HFFc6 (cell line): ENCODE measurements around the gene MARCOL. TPM values are rescaled to one million over a fixed set of nuclear protein-coding genes. Genes with fewer than 3 reads are reported as not detected.

Experiments used
- DNase-seq: peaks from one replicate; pipeline ENCODE4 v3.0.0-alpha.2; 2018
- H3K27ac Mint-ChIP-seq: 2 replicates; pipeline ENCODE4 v1.8.0; 2020; ENCODE audit warnings: mild to moderate bottlenecking, mixed read lengths
- H3K27me3 Mint-ChIP-seq: 2 replicates; pipeline ENCODE4 v1.8.0; 2021; ENCODE audit warnings: mild to moderate bottlenecking, moderate library complexity, mixed read lengths; ENCODE audit not compliant: insufficient read depth
- H3K36me3 Mint-ChIP-seq: 2 replicates; pipeline ENCODE4 v1.8.0; 2021; ENCODE audit warnings: low read depth, mixed read lengths
- H3K4me1 Mint-ChIP-seq: 2 replicates; pipeline ENCODE4 v1.8.0; 2020; ENCODE audit warnings: low read depth, mixed read lengths
- H3K4me3 Mint-ChIP-seq: 2 replicates; pipeline ENCODE4 v1.8.0; 2020; ENCODE audit warnings: mild to moderate bottlenecking, moderate library complexity, mixed read lengths
- H3K9me3 Mint-ChIP-seq: 2 replicates; pipeline ENCODE4 v1.8.0; 2020; ENCODE audit warnings: mild to moderate bottlenecking, mixed read lengths
- total RNA-seq, 6 experiments: library from RNA; stranded (reverse); fragmentation: NEBNext Ultra II Directional; extraction: Animal tissue kit (Norgen Biotek cat#: 25700); gene quantifications; 2 replicates in 1 of 6; 3 replicates in 5 of 6; pipeline ENCODE4 v1.2.3, GENCODE V29; 2021
- TF ChIP-seq, protein P1 (sequence below): fragments of 200-600 bp; sonication (generic); IDR thresholded peaks from 2 replicates; pipeline ENCODE4 v1.5.0; 2021; ENCODE audit warnings: antibody characterized with exemption, mild to moderate bottlenecking

Gene MARCOL
- total RNA-seq, 6 experiments from 2014 or later, result not detected

DNA sequence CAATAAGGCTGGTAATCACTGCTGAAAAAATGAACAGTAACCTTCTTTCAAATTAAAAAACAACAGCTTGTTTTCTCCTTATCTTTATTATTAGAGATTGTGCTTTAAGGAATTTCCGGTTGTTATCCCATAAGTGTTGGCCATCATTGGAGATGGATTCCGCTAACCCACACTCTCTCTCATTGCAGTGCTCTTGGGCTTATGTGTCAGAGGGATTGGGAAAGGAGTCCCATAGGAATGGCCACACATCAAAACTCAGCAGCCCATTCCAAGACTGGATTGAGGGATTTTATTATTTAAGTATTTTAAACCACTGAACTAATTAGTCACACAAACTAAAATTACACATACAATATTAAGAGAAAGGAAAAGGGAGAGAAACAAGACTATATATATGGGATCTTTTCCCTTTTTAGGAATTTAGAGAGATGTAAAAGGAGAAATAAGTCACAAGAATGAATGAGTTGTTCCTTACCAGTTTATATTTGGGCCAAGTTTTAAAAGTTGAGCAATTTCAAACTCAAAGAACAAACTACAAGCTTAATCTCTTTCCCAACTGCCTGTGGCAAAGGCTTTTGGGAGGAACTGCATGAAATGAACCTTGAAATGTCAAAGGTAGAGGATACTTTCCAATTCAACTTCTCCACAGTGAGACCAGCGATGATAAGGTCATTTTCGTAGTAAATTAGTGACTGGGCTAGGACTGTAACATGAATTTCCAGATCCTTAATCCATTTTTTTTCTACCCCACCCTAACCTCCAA, 33.1 kb upstream of the MARCOL start:
- Mint-ChIP-seq H3K9me3 (peaks cover 13% of the 10 kb centered on the region), H3K27ac (no peak overlapping the region), H3K27me3 (0 out of 2 replicates have a peak, but pooled peaks cover 2% of the 10 kb centered on the region), H3K4me3 (no peak overlapping the region), H3K4me1 (no peaks in the 10 kb centered on the region), H3K36me3 (no peaks in the 10 kb centered on the region)
- TF ChIP-seq, protein P1, sequence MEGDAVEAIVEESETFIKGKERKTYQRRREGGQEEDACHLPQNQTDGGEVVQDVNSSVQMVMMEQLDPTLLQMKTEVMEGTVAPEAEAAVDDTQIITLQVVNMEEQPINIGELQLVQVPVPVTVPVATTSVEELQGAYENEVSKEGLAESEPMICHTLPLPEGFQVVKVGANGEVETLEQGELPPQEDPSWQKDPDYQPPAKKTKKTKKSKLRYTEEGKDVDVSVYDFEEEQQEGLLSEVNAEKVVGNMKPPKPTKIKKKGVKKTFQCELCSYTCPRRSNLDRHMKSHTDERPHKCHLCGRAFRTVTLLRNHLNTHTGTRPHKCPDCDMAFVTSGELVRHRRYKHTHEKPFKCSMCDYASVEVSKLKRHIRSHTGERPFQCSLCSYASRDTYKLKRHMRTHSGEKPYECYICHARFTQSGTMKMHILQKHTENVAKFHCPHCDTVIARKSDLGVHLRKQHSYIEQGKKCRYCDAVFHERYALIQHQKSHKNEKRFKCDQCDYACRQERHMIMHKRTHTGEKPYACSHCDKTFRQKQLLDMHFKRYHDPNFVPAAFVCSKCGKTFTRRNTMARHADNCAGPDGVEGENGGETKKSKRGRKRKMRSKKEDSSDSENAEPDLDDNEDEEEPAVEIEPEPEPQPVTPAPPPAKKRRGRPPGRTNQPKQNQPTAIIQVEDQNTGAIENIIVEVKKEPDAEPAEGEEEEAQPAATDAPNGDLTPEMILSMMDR, result no peak
- no peak for DNase-seq

DNA sequence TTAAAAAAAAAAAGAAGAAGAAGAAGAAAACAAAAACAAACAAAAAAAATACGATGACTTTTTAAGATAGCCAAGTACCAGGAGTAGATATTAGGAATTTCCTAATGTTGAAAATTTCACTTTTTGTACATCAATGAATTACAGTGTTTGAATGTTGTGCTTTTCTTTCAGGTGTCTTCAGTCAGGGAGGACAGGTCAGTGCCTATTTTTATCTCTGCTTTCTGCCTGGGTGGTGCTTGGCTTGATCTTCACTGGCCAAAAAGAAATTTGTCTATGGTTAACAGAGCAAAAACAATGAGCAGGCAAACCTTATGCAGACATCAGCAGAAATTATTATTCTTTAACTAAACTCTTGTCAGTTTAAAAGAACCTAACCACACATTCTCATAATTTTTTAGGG, 32.5 kb upstream of the MARCOL start:
- no peak for DNase-seq
- TF ChIP-seq, protein P1, result no peak
- no peaks in the 10 kb centered on the region for H3K4me1 Mint-ChIP-seq
- no peak overlapping the region for H3K27ac Mint-ChIP-seq
- H3K36me3 Mint-ChIP-seq, result no peaks in the 10 kb centered on the region
- 0 out of 2 replicates have a peak, but pooled peaks cover 2% of the 10 kb centered on the region for H3K27me3 Mint-ChIP-seq
- H3K4me3 Mint-ChIP-seq, result no peak overlapping the region
- peaks cover 13% of the 10 kb centered on the region for H3K9me3 Mint-ChIP-seq

DNA sequence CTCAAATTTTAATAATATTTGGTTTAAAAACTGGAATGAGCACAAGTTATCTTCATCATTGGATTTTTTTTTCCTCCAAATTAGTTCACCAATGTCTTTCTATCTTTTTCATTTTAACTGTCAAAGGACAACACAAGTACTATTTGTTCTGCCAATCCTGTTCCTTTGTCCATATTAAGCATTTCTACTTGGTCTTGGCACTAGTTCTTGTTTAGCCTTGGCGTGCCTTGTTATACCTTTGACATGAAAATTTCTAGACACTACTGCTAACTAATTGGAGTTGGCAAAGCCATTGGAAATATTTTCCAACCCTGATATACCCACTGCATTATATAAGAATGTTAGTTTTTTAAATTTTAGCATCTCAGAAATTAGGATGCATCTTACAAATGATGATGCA, 31.7 kb upstream of the MARCOL start:
- DNase-seq, result no peak
- peaks cover 13% of the 10 kb centered on the region for H3K9me3 Mint-ChIP-seq
- 0 out of 2 replicates have a peak, but pooled peaks cover 2% of the 10 kb centered on the region for H3K27me3 Mint-ChIP-seq
- TF ChIP-seq, protein P1, result no peak
- H3K4me1 Mint-ChIP-seq, result no peaks in the 10 kb centered on the region
- no peak overlapping the region for H3K27ac Mint-ChIP-seq
- H3K4me3 Mint-ChIP-seq, result no peak overlapping the region
- no peaks in the 10 kb centered on the region for H3K36me3 Mint-ChIP-seq

DNA sequence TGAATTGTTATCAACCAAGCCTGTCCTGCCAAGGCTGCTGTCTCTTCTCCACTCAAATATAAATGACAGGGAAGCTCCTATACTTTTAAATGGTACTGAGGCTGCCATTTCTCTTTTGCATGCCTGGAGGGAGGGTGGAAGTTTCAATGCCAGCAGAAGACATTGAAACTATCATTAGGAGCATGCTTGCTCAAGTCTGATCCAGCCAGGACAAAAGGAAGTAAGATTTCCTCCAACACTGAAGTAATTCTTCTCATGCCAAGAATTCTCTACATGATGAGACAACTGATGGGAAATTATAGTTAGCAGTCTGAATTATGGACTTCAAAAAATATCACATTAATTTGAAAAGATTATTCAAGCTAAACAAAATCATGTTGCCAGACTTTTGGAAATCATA, 30.1 kb upstream of the MARCOL start:
- no peaks in the 10 kb centered on the region for H3K36me3 Mint-ChIP-seq
- peaks cover 13% of the 10 kb centered on the region for H3K9me3 Mint-ChIP-seq
- no peak overlapping the region for H3K4me3 Mint-ChIP-seq
- TF ChIP-seq, protein P1, result no peak
- no peak overlapping the region for H3K27ac Mint-ChIP-seq
- H3K27me3 Mint-ChIP-seq, result 0 out of 2 replicates have a peak, but pooled peaks cover 2% of the 10 kb centered on the region
- no peak for DNase-seq
- H3K4me1 Mint-ChIP-seq, result no peaks in the 10 kb centered on the region

DNA sequence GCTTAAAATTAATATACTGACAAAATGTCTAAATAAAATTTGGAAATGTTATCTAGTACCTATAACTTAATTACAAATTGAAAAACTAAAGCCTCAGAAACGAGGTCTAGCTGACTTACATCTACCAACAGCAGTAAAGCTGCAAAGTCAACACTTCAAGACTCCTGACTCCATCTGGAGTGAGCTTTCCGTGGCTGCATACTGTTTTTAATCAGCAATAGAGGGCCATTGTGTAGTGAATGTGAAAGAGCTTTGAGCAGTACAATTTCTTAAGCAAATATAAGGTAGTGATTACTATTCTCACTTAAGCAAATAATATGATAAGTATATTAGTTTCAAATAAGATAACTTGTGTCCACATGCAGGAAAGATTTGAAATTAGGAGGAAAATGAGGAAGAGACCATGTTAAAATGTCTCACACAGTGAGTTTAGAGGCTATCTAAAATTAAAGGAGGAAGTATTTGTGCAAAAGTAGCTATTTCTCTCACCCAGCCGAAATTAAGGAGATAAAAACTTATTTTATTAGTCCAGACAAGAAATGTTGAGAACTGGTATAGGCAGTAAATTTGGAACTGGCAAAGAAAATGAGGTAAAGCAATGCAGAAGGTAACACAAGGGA, 29.1 kb upstream of the MARCOL start:
- H3K9me3 Mint-ChIP-seq, result peaks cover 13% of the 10 kb centered on the region
- TF ChIP-seq, protein P1, result no peak
- no peak overlapping the region for H3K27ac Mint-ChIP-seq
- H3K36me3 Mint-ChIP-seq, result no peaks in the 10 kb centered on the region
- 0 out of 2 replicates have a peak, but pooled peaks cover 2% of the 10 kb centered on the region for H3K27me3 Mint-ChIP-seq
- H3K4me3 Mint-ChIP-seq, result no peak overlapping the region
- DNase-seq, result no peak
- no peaks in the 10 kb centered on the region for H3K4me1 Mint-ChIP-seq
